OCI-M1 (cell line): ENCODE data around the gene EXOC2.

ENCODE experiments used
- DNase-seq: peaks from one replicate; lab custom pipeline; 2025; lab: John Stamatoyannopoulos, UW

EXOC2 gene

DNA sequence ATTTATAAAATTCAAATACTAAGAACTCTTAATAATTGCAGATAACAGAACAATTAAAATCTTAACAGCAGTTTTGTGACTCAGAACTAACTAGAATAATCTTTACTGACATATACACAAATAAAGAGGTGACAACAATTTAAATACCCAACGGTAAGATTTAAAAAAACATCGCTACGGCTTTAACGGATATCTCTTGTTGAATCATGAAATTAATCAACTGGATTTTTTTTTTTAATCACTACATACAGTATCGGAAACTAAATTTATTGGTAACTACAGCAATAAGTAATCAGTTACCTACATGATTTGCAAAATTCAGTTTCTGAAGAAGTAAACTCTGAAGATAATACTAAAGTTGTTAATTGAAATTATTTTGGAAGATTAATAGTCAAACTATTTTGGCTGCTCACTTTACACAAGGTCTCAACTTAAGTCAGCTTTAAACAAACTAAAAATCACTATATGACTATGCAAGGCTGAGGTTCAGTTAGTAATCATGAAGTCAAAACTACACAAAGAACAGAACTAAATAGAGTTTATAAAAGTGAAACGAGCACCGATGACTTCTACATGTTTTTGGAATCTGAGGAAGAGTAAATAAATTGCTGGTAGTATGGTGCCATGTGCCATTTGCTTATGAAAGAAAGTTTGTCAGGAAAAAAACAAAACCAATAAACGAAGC is 164.8 kb downstream of the EXOC2 start:
- no peak for DNase-seq

DNA sequence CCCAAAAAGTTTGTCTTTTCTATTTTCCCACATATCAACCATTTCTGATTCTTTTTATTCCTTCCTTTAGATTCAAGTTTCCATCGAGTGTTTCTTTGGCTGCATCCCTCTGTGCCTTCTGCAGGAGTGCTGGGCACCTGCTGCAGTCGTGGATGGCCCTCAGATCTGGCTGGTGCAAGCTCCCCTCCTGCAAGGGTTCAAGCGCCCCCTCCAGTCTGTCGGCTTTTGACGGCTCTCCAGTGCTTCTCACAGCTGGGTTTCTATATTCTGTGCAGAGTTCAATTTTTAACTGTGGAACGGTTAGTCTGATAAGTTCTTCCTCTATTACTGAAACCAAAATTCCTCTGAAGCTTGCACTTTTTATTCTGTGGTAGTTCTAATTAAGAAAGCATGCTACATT is 168.1 kb downstream of the EXOC2 start:
- DNase-seq, result no peak

DNA sequence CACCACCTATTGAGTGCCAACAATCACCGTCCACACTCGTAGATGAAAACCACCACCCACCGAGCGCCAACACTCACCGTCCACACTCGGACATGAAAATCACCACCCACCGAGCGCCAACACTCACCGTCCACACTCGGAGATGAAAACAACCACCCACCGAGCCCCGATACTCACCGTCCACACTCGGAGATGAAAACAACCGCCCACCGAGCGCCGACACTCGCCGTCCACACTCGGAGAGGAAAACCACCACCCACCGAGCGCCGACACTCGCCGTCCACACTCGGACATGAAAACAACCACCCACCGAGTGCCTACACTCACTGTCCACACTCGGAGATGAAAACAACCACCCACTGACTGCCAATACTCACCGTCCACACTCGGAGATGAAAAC is 172.1 kb downstream of the EXOC2 start:
- DNase-seq, result no peak

DNA sequence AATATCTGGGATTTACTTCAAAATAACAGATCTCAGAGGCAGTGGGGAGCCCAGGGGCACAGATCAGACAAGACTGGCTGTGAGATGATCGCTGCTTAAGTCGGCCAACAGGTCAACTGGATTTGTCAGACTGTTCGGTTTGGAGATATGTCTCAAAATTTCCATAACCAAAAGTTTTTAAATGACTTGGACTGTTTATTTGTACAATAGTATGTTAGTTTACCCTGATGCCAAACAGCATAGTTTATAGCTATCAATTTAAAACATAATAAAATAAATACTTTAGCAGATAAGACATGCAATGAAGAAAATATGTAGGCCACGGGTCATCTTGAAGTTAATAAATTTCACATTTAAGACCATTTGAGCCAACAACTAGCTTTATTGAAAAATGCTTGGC is 174.7 kb downstream of the EXOC2 start:
- no peak for DNase-seq

DNA sequence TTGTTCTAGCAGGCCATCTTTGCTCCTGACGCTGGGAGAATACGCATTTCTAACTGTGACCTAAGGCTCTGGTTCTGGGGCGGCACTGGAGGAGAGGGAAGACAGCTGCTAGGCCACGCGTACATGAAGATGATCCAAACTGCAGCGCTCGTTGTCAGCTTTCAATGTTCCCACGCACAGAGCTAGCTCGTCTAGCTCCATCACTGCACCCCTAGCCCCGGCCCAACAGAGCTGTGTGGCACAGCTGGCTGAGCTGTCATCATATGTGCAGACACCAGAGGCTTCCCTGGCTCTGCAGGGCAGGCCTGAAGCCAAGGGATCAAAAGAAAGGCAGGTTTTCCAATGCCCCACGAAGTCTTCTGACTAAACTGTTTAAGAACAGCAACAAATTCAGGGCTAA is 176.7 kb downstream of the EXOC2 start:
- no peak for DNase-seq

DNA sequence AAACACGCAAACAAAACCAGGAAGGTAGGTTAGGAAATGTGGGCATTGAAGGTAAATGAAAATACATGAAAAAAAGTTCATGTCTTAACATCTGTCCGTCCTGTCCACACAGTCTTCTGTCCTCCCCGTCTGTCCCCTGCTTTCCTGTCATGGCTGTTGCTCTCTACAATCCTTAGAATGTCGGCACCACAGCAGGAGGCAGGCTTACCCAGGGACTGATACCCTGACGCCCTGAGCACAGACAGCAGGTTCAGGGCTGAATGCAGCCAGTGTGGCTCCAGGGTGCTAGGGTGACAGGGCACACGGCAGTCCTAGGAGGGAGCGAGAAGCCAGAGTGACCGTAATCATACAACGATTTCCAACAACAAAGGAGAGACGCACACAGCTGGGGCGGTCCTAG is 177.7 kb downstream of the EXOC2 start:
- no peak for DNase-seq

DNA sequence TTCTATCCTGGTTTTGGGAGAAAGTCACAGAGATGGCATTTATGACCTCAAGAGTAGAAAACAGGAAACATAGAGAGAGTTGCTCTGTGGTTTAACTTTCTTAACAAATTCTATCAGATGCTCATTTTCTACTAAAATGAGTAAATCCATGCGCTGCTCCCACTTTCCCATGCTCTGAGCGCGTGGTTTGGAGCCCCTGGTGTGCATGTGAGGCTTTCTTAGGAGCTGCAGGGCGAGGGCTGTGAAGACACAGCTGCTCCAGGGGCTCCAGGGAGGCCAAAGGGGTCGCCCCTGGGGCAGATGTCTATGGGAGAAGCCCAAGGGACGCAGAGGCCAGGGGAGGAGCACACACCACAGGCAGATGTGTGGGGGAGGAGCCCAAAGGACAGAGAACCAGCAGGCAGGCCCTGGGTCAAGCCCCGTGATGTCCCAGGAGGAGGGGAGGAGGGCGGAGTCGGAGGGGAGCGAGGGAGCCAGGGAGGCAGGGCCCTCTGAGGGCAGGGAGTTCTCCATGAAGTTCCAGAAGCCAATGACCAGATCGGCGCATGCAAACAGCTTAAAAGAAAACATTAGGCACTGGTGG is 178.5 kb downstream of the EXOC2 start:
- DNase-seq, result peak; percentile 44

DNA sequence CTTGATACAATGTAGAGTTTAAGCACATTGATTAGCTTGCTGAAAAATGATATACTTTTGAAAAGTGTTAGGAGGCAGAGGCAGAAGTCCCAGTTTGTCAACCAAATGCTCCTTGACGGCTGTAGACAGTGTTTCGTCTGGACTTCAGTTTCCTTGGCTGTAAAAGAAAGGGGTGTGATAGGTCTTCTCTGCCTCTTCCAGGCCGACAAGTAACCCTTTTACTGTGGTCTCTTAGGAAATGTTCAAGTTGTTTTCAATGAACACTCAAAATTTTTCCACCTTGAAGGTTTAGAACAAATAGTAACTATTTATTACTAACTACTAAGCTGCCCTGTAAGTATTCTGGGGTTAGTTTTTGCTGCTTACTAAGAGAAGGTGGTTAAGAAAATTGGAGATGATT is 179.0 kb downstream of the EXOC2 start:
- DNase-seq, result no peak

DNA sequence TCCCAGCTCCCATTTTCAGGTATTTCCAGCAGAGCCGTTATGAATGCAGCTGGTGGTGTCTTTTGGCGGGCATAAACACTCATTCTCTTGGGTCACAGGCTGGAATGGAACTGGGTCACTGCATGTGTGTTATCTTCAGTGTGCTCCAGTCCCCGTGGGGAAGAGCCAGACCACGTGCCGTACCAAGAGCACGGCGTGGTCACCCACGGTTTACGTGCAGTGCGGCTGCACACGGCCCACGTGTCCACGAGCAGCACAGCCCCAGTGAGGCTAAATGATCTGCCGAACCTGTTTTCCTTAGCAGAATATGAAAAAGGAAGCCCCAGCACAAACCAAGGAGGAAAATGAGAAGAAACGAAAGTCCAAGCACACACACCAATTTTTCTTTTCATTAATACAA is 179.9 kb downstream of the EXOC2 start:
- no peak for DNase-seq

DNA sequence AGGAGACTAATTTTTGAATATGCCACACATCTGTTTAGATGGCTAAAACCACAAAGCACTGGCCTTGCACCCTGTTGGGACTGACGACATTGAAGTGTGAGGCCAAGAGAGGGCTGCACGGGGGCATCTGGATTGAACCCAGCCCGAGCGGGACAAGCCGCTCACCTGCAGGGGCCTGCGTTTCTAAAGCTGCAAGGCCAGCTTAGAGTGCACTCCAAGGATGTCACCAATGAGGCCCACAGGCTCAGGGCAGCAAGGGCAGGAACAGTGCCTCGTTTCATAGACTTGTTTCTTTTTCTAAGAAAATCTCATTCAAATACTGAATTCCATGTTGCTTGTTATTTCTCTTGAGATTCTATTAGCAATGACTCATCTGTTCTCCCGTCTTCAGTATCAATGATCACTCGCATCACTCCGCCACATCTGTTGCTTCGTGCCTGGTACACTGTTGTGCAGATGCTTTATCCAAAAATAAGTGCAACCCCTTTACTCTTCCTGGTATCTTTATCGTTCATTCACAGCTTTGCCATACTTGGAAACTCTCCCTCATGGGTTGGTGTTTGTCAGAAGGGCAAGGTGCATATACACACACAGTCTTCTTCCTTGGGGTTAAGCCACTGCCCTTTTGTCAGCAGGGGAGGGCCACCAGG is 181.3 kb downstream of the EXOC2 start:
- peak; percentile 29 for DNase-seq

DNA sequence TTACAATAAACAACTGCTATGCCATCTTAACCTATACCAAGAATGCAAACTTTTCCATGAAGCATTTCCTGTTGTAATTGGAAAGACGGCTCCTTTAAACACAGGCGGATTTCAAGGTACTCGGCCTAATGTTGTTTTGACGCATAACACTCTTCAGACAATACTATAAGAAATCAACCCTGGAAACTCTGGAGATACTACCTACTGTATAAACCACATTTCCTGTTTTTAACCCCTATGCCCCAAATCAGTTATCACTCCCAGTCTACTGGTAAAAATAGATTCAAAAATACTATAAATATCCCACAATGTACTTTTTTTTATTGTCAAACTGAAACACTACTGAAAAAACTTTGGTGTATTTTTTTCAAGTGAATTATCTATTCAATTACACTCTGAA is 183.3 kb downstream of the EXOC2 start:
- no peak for DNase-seq

DNA sequence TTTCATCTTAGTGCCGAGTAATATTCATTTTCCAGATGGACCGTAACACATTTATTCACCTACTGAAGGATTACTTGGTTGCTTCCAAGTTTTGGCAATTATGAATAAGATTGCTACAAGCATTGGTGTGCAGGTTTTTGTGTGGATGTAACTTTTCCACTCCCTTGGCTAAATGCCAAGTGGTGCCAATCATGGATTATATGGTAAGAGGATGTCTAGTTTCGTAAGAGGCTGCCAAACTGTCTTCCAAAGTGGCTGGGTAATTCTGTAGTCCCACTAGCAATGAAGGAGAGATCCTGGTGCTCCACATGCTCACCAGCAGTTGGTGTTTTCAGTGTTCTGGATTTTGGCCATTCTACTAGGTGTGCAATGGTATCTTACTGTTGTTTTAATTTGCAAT is 184.3 kb downstream of the EXOC2 start:
- DNase-seq, result no peak

DNA sequence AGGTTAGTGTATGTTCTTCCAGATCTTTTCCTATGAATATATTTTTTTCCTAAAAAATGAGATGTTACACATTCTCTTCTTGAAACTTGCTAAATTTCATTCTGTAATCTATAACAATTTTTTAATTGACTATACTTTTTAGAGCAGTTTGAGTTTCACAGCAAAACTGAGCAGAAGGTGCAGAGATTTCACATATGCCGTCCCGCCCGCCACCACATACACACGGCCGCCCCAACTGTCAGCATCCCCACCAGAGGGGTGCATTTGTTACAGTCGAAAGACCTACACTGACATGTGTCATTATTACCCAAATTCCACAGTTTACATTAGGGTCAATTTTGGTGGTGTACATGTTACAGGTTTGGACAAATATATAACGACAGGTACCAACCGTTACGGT is 184.9 kb downstream of the EXOC2 start:
- no peak for DNase-seq

DNA sequence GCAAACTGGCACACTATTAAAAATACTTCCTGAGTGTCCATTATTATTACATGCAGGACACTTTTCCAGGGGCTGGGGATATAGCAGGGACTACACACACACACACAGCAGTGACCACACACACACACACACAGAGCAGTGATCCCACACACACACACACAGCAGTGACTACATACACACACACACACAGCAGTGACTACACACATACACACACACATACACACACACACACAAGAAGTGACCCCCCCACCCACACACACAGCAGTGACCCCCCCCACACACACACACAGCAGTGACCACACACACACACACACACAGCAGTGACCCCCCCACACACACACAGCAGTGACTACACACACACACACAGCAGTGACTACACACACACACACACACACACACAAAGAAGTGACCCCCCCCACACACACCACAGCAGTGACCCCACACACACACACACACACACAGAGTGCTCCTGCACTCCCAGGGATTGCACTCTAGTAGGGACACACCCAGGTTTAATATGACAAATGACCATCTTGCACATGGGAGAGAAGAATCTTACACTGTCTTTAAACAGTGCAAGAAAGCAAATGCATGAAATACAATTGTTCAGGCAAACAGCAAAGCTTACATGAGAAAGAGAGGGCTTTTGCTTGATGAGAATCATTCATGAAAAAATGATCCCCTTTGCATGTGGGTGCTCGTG is 185.9 kb downstream of the EXOC2 start:
- DNase-seq, result no peak

DNA sequence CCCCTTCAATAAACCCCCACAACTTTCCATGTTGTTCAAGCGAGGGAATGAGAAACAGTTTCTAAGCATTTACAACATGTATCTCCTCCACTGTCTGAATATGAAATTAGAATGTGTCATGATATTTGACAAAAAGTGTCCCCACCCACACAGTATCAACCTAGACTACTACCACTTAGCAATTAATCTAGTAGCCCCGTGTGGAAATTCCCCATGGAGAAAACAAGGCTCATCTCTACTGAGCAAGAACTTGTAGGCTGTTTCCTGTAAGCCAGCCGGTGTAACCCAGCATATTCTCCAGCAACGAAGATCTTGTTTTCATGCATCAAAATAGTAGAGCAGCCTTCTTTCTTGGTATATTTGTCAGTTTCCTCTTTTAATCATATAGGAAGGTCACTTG is 186.4 kb downstream of the EXOC2 start:
- DNase-seq, result no peak

DNA sequence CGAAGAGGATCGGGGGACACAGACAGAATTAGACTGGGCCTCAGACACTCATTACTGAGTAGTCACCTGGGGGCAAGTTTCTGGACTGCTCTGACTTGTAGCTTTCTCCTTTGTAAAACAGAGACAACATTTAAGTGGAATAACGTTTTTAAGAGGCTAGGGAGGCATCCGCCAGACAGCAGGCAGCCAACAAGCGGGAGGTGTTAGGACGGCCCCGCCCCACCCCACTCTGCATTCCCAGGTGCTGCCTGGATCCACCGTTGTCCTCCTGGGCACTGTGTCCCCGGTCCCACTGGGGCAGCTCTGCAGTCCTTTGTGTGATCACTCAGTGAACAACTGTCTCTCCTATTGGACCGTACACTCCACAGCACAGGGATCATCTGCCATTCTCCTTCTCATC is 187.6 kb downstream of the EXOC2 start:
- no peak for DNase-seq

DNA sequence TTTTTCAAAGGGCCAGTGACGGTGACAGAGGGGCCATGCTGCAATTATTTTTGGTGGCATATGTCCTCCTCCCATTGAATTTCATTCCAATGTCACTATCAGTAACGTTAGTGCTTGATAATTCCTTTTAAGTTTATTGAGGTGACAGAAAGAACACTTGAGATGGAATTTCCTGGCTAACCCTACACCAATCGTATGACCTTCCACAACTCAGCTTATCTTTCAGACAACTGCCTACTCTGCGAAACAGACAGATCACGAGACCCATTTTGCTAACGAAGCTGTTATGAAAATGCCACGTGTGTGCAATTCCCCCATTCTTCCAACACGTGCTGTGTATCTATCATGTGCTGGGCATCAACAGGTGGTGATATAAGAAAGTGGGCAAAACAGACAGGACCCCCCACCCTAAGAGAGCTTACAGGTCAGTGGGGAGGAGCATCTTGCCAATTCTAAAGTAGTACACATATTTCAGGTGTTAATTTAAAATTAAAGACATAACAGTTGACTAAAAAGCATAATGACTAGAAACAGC is 188.4 kb downstream of the EXOC2 start:
- no peak for DNase-seq

DNA sequence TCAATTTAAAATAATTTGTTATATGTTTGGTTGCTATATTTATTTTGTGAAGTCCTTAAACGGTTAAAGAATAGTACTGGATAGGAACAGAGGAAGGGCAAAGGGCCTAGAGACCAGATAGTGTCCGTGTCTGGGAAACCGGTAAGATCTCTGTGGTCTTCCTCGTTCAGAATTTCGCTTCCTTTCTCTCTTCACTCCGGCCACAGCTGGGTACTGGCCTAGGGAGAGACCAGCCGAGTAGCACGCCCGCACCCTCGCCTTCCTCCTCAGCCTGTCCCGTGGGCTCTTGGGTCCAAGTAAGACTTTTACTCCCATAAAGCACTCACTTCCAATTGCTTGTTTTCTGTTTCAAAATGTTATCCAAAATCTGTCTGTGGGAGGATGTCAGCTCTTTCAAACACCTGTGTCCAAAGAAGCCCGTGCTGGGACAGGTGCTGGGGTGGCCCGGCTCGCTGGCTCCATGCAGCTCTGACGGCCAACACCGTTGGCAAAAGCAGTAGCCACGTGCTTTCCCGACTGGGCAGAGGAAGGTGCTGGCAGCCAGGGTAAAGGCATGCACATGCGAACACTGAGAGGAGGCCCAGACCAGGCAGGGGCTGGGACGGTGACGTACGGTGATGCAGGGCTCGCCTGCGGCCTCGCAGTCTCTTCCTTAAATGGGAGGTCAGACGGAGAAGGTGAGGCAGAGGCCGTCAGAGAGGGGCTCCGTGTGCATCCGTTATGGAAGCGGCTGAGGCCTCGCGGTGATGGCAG is 189.2 kb downstream of the EXOC2 start:
- DNase-seq, result no peak

DNA sequence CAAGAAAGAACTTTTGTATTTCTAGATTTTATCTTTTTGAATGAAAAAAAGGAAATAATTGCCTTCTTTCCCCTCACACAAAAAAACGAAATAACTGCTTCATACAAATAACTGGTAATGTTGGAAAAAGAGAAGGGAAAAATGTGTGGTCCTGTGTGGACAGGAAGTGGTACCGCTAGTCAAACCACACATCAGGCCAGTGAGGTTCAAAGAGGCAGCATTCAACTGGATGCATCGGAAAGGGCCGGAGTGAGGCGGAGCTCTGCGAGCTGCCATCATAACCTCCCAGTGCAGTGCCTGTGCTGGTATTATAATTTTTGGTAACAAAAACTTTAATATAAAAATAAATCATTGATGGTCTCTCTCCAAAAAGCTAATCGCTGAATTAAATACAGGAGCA is 190.2 kb downstream of the EXOC2 start:
- no peak for DNase-seq

DNA sequence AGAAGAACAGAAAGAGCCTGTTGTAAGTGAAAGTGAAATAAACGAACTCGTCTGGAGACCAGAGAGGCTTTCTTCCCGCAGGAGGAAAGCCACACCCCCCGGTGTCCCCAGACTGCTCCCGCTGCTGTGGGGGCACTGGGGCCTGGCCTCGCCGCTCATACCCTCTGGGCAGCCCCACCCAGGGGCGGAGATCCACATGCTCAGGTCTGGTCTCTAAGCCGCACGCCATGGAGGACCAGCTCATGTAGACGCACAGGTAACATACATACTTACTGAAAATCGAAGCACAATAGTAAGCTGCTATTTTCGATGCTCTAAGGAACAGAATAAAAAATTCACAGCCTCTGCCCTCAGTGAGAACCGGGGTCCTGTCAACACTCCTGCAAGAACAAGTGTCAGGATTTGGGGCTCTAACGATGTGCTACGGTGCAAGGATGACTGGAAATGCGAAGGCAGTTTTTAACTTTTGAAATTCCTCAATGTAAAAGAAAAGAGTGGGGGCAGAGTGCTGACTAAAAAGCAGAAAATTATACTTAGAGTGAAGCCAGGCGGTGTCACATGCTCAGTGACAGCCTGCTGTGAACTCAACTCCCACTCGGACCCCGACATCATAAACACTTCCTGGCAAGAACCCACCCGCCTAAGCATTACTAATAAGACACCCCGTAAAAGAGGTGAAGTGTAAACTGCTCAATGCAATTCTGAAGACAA is 190.9 kb downstream of the EXOC2 start:
- DNase-seq, result peak; percentile 90

DNA sequence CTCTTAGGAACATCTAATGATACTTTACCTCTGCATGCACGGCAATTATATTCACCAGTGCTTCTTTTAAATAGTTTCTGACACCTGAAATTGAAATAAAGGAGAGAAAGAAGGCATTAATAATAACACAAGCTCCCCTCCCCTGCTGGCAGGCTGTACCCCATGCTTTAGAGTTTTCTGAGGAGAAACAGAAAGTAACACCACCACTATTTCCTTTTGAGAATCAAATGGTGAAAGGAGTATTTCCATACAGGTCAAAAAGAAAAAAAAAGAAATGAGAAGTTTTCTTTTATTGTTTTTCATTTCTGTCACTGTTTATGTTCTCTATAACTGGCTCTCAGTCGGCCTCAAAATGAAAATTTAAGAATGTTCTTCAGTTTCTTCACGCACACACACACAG is 193.3 kb downstream of the EXOC2 start:
- DNase-seq, result no peak
